SK-N-SH (cell line): ENCODE results near the gene ASZ1.

Experiments used
- CTCF ChIP-seq: fragments of 200-600 bp; sonication (generic); IDR thresholded peaks from 2 replicates; pipeline ENCODE4 v1.6.1; 2017; ENCODE audit warnings: antibody characterized with exemption, mild to moderate bottlenecking, moderate library complexity
- EP300 ChIP-seq, 2 experiments: IDR thresholded peaks; 2 replicates each; pipeline versions ENCODE4 v1.4.0 to v1.6.1; 2012; ENCODE audit warnings: borderline replicate concordance in 1 of 2, low read depth in 1 of 2, low read length in 1 of 2
- EZH2phosphoT487 ChIP-seq: fragments of 200-600 bp; sonication (generic); IDR thresholded peaks from 2 replicates; pipeline ENCODE4 v1.6.1; 2017; ENCODE audit warnings: low read depth, mixed run types, mild to moderate bottlenecking, antibody characterized with exemption, moderate library complexity, borderline replicate concordance
- JUND ChIP-seq: IDR thresholded peaks from 2 replicates; pipeline ENCODE4 v1.4.0; 2012
- SMC3 ChIP-seq: IDR thresholded peaks from 2 replicates; pipeline ENCODE4 v1.6.1; 2012; ENCODE audit warnings: low read depth, low read length, improper control_type of control experiment
- USF2 ChIP-seq: fragments of 150-350 bp; IDR thresholded peaks from 2 replicates; pipeline ENCODE4 v1.6.1; 2017; ENCODE audit warnings: antibody characterized with exemption, low read length, low read depth, borderline replicate concordance
- YY1 ChIP-seq: IDR thresholded peaks from 2 replicates; pipeline ENCODE4 v1.4.0; 2012; ENCODE audit warnings: low read depth, mild to moderate bottlenecking

- no peak for TF ChIP-seq CTCF
- TF ChIP-seq EP300 (IDR thresholded peaks at IDR 0.05; ENCODE audit: borderline replicate concordance in 1 of 2, low read depth in 1 of 2, low read length in 1 of 2), result no peak
- no peak for TF ChIP-seq EZH2phosphoT487
- TF ChIP-seq SMC3, result no peak
- TF ChIP-seq YY1, result no peak
- TF ChIP-seq JUND, result no peak
- TF ChIP-seq USF2, result no peak
These were observed at the start of gene ASZ1 for GRCh38 chr7:117427258-117427701.
